ENCODE data around the gene TAS1R2. TPM values are rescaled to one million over a fixed set of nuclear protein-coding genes. Genes with fewer than 3 reads are reported as not detected.

The TAS1R2 gene
- total and polyA plus RNA-seq, 2 of the 4 experiments (the other 2 are of a cell fraction): not detected

- WGBS, 2 experiments (ENCODE audit: extremely low coverage in 2 of 2, insufficient read length in 1 of 2): 88% methylated on average over 6 of the region's 6 CpGs; no CpG with 5 or more reads in 1 of the 2 experiments
- H4K91ac ChIP-seq (ENCODE audit: insufficient read depth, low read depth, low read length): no peak overlapping the region
- H3K9me3 ChIP-seq (ENCODE audit: control insufficient read depth, insufficient read depth, low read length): no peaks in the 10 kb centered on the region
- in situ Hi-C loops (cut with MboI; ENCODE audit: low sequenced_read_pairs) (loop anchor here (5.0 kb wide), 1 partner anchor 226 kb away; no protein-coding TSS in a partner anchor), dilution Hi-C loops (cut with HindIII; ENCODE audit: low sequenced_read_pairs, unreplicated experiment) (no loop called here), intact Hi-C loops (cut with micrococcal nuclease) (no loop called here)
- H2BK5ac ChIP-seq (ENCODE audit: low read depth, low read length, poor library complexity, severe bottlenecking): no peak overlapping the region
- H3K4ac ChIP-seq (ENCODE audit: low read depth, low read length): no peak overlapping the region
- H3K4me1 ChIP-seq (ENCODE audit: control insufficient read depth, insufficient read depth, low read length): no peaks in the 10 kb centered on the region
- no peak overlapping the region for H3K27ac ChIP-seq (ENCODE audit: insufficient read depth, low read length)
- H2AFZ ChIP-seq (replicated peaks; ENCODE audit: low read length, poor library complexity): no peak overlapping the region
- no peak overlapping the region for H4K5ac ChIP-seq (ENCODE audit: low read depth, low read length)
- H2BK15ac ChIP-seq (ENCODE audit: low read depth, low read length): no peak overlapping the region
- H3K36me3 ChIP-seq (ENCODE audit: control insufficient read depth, insufficient read depth, low read length): no peaks in the 10 kb centered on the region
- ChIA-PET POLR2A (ENCODE audit: unreplicated experiment) (no interaction called here), CTCF (interaction anchor here (0.6 to 3.1 kb wide), 3 partner anchors 182 to 237 kb away, joined by 3 to 13 read pairs (median 4); no protein-coding TSS in a partner anchor)
- no peak overlapping the region for H2AK9ac ChIP-seq (replicated peaks; ENCODE audit: low read depth, low read length, poor library complexity)
- peaks cover 14% of the 10 kb centered on the region; the same call in 1 of the 2 replicates for H3K27me3 ChIP-seq (ENCODE audit: control insufficient read depth, insufficient read depth, low read length)
- BruUV-seq (replicated peaks): no TSS peak
- H4K8ac ChIP-seq (ENCODE audit: low read depth in 2 of 2, low read length in 2 of 2): no peak overlapping the region
- no peaks in the 10 kb centered on the region for H3K9me1 ChIP-seq (ENCODE audit: insufficient read depth, low read length)
- H3K56ac ChIP-seq (ENCODE audit: extremely low read depth, insufficient read depth, low read length): no peak overlapping the region
- no peak overlapping the region for H3K4me3 ChIP-seq (ENCODE audit: insufficient read depth, low read depth, low read length)
- TF ChIP-seq MXI1 (IDR thresholded peaks at IDR 0.05; ENCODE audit: borderline replicate concordance, low read depth, low read length): no peak
- no peak for TF ChIP-seq NFE2L2 (IDR thresholded peaks at IDR 0.05; ENCODE audit: low read depth, low read length)
- TF ChIP-seq MAZ (IDR thresholded peaks at IDR 0.05; ENCODE audit: borderline replicate concordance, low read depth, low read length): no peak
- no peak for TF ChIP-seq BHLHE40 (IDR thresholded peaks at IDR 0.05; ENCODE audit: low read depth, low read length)
- no peak for TF ChIP-seq CEBPB (IDR thresholded peaks at IDR 0.05; ENCODE audit: low read depth, low read length)
- TF ChIP-seq POLR2A (IDR thresholded peaks at IDR 0.05; ENCODE audit: low read depth, low read length): no peak
- TF ChIP-seq CHD1 (IDR thresholded peaks at IDR 0.05; ENCODE audit: low read depth, low read length): no peak
- H2AK5ac ChIP-seq (ENCODE audit: low read depth, low read length): no peak overlapping the region
- no peak overlapping the region for H2BK120ac ChIP-seq (ENCODE audit: low read depth, low read length)
- H2BK20ac ChIP-seq (ENCODE audit: low read depth, low read length): no peak overlapping the region
- no peak overlapping the region for H3K18ac ChIP-seq (ENCODE audit: low read depth, low read length)
- no peak overlapping the region for H3K9ac ChIP-seq (ENCODE audit: low read depth, low read length)
- H3K14ac ChIP-seq (replicated peaks; ENCODE audit: low read depth, low read length): no peak overlapping the region
- no peaks in the 10 kb centered on the region for H4K20me1 ChIP-seq (ENCODE audit: insufficient read depth, low read length)
- H3K79me1 ChIP-seq (ENCODE audit: low read depth in 1 of 2, low read length in 2 of 2): no peaks in the 10 kb centered on the region
- no peak overlapping the region for H3K23ac ChIP-seq (ENCODE audit: low read depth, low read length)
- DNase-seq: no peak
- ATAC-seq (ENCODE audit: low read depth): no peak
- H3K4me2 ChIP-seq (ENCODE audit: low read depth, low read length): no peak overlapping the region
Observed at GRCh38 chr1:18823438-18823837, 36.0 kb downstream of the TAS1R2 start.
